CD8-positive, alpha-beta memory T cell (primary cell): ENCODE data around the gene RUNDC1. TPM values are rescaled to one million over a fixed set of nuclear protein-coding genes. Genes with fewer than 3 reads are reported as not detected.

Source experiments
- CTCF ChIA-PET: fragments of 350-600 bp; sonication (Branson Sonifier 250); formaldehyde crosslinking; loops from one replicate; lab custom pipeline; 2021; ENCODE audit warnings: antibody characterized with exemption; lab: Charles Lee
- POLR2A ChIA-PET: fragments of 350-600 bp; sonication (Branson Sonifier 250); formaldehyde crosslinking; loops from one replicate; lab custom pipeline; 2021; ENCODE audit warnings: antibody characterized with exemption; lab: Charles Lee
- DNase-seq, 5 donors: peaks; one replicate each; pipeline versions ENCODE4 v3.0.0 to v3.0.0-alpha.2; 2020 to 2022; ENCODE audit warnings: mixed read lengths in 1 of 5
- H3K27ac ChIP-seq: one replicate; pipeline ENCODE4 v1.7.0; 2013; ENCODE audit warnings: low read depth, mild to moderate bottlenecking, low read length, moderate library complexity
- H3K27me3 ChIP-seq: 2 replicates; pipeline ENCODE4 v1.7.0; 2013; ENCODE audit warnings: low read length, mild to moderate bottlenecking; ENCODE audit not compliant: insufficient read depth, poor library complexity, severe bottlenecking
- H3K36me3 ChIP-seq: 2 replicates; pipeline ENCODE4 v1.7.0; 2013; ENCODE audit warnings: mild to moderate bottlenecking, low read length, moderate library complexity; ENCODE audit not compliant: insufficient read depth
- H3K4me1 ChIP-seq: 2 replicates; pipeline ENCODE4 v1.7.0; 2013; ENCODE audit warnings: mild to moderate bottlenecking, low read length, moderate library complexity; ENCODE audit not compliant: insufficient read depth
- H3K4me3 ChIP-seq: 2 replicates; pipeline ENCODE4 v1.7.0; 2013; ENCODE audit warnings: mild to moderate bottlenecking, low read length
- H3K9me3 ChIP-seq: 2 replicates; pipeline ENCODE4 v1.7.0; 2013; ENCODE audit warnings: mild to moderate bottlenecking, low read length
- H3K27ac Mint-ChIP-seq, 8 donors: one replicate each; pipeline ENCODE4 v1.8.0; 2020 to 2021; ENCODE audit warnings: mixed read lengths in 8 of 8, mild to moderate bottlenecking in 6 of 8, inconsistent platforms in 3 of 8, moderate library complexity in 3 of 8
- H3K27me3 Mint-ChIP-seq, 2 donors: one replicate each; pipeline ENCODE4 v1.8.0; 2020 to 2021; ENCODE audit warnings: mixed read lengths in 2 of 2, mild to moderate bottlenecking in 1 of 2, moderate library complexity in 1 of 2
- H3K36me3 Mint-ChIP-seq, 3 donors: one replicate each; pipeline ENCODE4 v1.8.0; 2020 to 2021; ENCODE audit warnings: mixed read lengths in 3 of 3, inconsistent platforms in 1 of 3, mild to moderate bottlenecking in 1 of 3
- H3K4me1 Mint-ChIP-seq, 3 donors: one replicate each; pipeline ENCODE4 v1.8.0; 2020 to 2021; ENCODE audit warnings: mixed read lengths in 3 of 3, inconsistent platforms in 1 of 3, mild to moderate bottlenecking in 1 of 3
- H3K4me3 Mint-ChIP-seq, 7 donors: one replicate each; pipeline ENCODE4 v1.8.0; 2020 to 2021; ENCODE audit warnings: mixed read lengths in 7 of 7, mild to moderate bottlenecking in 6 of 7, moderate library complexity in 4 of 7, inconsistent platforms in 2 of 7
- H3K9me3 Mint-ChIP-seq, 5 donors: one replicate each; pipeline ENCODE4 v1.8.0; 2020 to 2022; ENCODE audit warnings: mixed read lengths in 5 of 5, mild to moderate bottlenecking in 3 of 5, moderate library complexity in 2 of 5, inconsistent platforms in 1 of 5
- polyA plus RNA-seq: library from polyadenylated mRNA; unstranded; fragments of 300-500 nt; fragmentation: Illumina TruSeq; gene quantifications from one replicate; pipeline ENCODE4 v1.2.3, GENCODE V29; 2021
- total RNA-seq, 2 experiments: library from RNA; stranded (reverse); gene quantifications; one replicate each; pipeline ENCODE4 v1.2.3, GENCODE V29; 2021

The RUNDC1 gene
- total and polyA plus RNA-seq, 3 experiments from 2014 or later: 12.8 to 22.4 (median 13.1) TPM

DNA sequence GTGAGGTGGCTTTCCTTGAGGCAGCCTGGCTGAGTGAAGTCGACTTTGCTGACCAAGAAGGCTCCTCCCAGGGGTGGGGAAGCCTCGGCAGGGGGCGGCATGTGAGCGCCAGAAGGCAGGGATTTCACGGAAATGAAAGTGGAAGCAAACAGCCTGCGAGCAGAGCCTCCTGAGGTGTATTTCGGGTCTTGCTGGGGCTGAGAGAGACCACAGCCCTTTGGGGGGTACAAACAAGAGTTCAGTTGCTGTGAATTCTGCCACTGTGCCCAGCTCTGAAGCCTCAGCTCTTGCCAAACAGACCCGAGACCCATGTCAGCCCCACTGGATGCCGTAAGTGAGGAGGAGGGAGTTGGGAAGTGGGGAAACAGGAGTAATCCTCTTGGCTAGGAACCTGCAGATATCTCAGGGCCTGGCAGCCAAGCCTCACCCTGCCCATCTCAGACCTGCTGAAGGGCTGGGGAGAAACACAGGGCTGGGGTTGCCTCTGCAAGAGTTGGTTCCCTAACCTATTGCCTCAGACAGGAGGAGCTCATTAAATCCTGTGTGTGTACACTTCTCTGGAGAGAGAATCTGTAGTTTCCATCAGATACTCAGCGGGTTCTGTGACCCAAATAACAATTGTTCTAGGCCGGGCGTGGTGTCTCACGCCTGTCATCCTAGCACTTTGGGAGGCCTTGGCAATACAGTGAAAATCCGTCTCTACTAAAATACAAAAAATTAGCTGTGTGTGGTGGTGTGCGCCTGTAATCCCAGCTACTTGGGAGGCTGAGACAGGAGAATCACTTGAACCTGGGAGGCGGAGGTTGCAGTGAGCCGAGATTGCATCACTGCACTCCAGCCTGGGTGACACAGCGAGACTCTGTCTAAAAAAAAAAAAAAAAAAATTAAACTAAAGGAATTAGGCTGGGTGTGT, 26.5 kb downstream of the RUNDC1 start, which contains the start of gene IFI35:
TSS of gene IFI35 (plus strand) at position 146 of the 913 bp plus-strand sequence. CDS start at position 310, 164 bp downstream.
- CTCF ChIA-PET: interaction anchor here (0.7 to 2.3 kb wide), 10 partner anchors 9 to 477 kb away, joined by 3 to 10 read pairs (median 4); partner anchors contain the start of genes DHX8, RPL27, TMEM106A and VAT1
- H3K36me3 Mint-ChIP-seq: peaks cover 0 to 43% (median 5%) of the 10 kb centered on the region in 3 donors

DNA sequence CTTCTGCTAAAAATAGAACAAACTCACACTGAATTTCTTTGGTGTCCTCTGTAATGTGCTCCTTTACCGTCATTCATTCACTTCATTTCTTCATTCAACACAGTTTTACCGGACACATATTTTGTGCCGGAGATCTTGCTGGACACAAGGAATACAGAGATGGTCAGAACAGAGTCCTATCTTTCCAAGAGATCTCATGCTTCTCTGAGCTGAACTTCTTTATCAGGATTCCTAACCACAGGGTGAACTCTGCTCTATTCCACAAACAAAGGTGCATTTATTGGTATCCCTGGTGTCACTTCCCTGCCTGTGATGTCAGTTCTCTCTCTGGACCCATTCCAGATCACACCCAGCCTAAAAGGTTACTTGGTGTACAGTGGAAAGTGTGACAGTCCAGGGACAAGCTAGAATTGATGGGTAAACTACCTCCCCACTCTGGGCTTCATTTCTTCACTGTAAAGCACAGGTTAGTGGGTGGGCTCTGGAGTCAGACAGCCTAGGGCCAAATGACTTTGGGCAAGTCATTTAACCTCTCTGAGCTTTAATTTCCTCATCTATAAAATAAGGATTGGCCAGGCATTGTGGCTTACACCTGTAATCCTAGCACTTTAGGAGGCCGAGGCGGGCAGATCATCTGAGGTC, 30.4 kb downstream of the RUNDC1 start:
- H3K36me3 ChIP-seq: peaks cover 12% of the 10 kb centered on the region
- Mint-ChIP-seq H3K27me3 (no peaks in the 10 kb centered on the region), H3K9me3 (no peaks in the 10 kb centered on the region), H3K4me3 (peak overlapping the region in 2 of 7 donors; percentile 11 to 72), H3K27ac (peak overlapping the region in 3 of 8 donors; percentile 14 to 64 (median 60)), H3K4me1 (peaks cover 21 to 37% (median 24%) of the 10 kb centered on the region in 3 donors), H3K36me3 (peaks cover 0 to 54% (median 11%) of the 10 kb centered on the region in 3 donors)
- no peak overlapping the region for H3K4me3 ChIP-seq
- no peak overlapping the region for H3K27ac ChIP-seq
- ChIA-PET POLR2A (no interaction called here), CTCF (interaction anchor here (0.7 kb wide), 2 partner anchors 13 kb away, joined by 3 read pairs; partner anchors contain the start of gene RPL27)
- peaks cover 17% of the 10 kb centered on the region for H3K4me1 ChIP-seq
- no peaks in the 10 kb centered on the region for H3K27me3 ChIP-seq
- H3K9me3 ChIP-seq: no peaks in the 10 kb centered on the region
- no peak for DNase-seq

More for the DNA sequence above, 26.5 kb downstream of the RUNDC1 start, which contains the start of gene IFI35:
- no peaks in the 10 kb centered on the region for H3K27me3 ChIP-seq
- H3K27me3 Mint-ChIP-seq: no peaks in the 10 kb centered on the region
- H3K36me3 ChIP-seq: no peaks in the 10 kb centered on the region
- peak within 1 kb of the TSS; percentile 96 for H3K4me3 ChIP-seq
- peak; percentile 73 to 89 (median 77) for DNase-seq
- H3K4me1 Mint-ChIP-seq: peaks cover 21 to 30% (median 24%) of the 10 kb centered on the region in 3 donors
- no peaks in the 10 kb centered on the region for H3K9me3 ChIP-seq
- H3K27ac ChIP-seq: peak within 1 kb of the TSS; percentile 91
- peak within 1 kb of the TSS; percentile 91 to 100 (median 100) for H3K27ac Mint-ChIP-seq
- POLR2A ChIA-PET: interaction anchor here (0.6 to 1.2 kb wide), 4 partner anchors 9 to 354 kb away, joined by 3 to 12 read pairs (median 3); partner anchors contain the start of gene RPL27
- H3K4me3 Mint-ChIP-seq: peak within 1 kb of the TSS; percentile 99 to 100 (median 100)
- no peaks in the 10 kb centered on the region for H3K9me3 Mint-ChIP-seq
- peaks cover 17% of the 10 kb centered on the region for H3K4me1 ChIP-seq

DNA sequence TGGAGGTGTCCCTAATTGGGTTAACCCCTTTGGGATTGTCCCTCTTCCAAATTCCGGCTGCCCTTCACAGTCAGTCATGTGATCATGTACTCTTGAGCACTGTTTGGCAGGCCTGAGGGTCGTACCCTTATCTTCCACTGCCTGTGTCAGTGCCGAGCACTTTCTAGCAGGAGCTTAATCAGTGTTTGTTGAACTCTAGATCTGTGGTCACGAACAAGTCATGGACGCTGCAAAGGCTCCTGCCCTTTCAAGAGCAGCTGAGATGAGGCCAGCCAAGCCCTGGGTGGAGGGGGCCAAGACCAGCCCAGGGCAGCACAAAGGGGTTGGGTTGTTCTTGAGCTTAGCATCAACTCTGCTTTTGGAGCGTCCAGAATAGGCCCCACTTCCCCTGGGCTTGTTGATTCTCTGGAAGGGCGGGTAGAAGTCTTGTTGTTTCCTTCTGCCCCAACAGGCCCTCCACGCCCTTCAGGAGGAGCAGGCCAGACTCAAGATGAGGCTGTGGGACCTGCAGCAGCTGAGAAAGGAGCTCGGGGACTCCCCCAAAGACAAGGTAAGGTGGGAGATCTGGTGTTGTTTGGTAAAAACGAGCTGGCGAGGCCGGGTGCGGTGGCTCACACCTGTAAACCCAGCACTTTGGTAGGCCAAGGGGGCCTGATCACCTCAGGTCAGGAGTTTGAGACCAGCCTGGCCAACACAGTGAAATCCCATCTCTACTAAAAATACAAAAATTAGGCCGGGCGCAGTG, 31.5 kb downstream of the RUNDC1 start:
- Histone ChIP-seq H3K36me3 (peaks cover 12% of the 10 kb centered on the region), H3K4me1 (peaks cover 13% of the 10 kb centered on the region), H3K9me3 (no peaks in the 10 kb centered on the region), H3K27me3 (no peaks in the 10 kb centered on the region), H3K27ac (no peak overlapping the region), H3K4me3 (no peak overlapping the region)
- Mint-ChIP-seq H3K36me3 (peaks cover 0 to 52% (median 11%) of the 10 kb centered on the region in 3 donors), H3K4me1 (peaks cover 14 to 30% (median 18%) of the 10 kb centered on the region in 3 donors), H3K27me3 (no peaks in the 10 kb centered on the region), H3K9me3 (no peaks in the 10 kb centered on the region), H3K27ac (peak overlapping the region in 5 of 8 donors; percentile 21 to 89 (median 64)), H3K4me3 (peak overlapping the region in 2 of 7 donors; percentile 13 to 66)
- ChIA-PET CTCF (interaction anchor here (0.6 to 1.2 kb wide), 3 partner anchors 12 to 472 kb away, joined by 3 to 6 read pairs (median 3); partner anchors contain the start of genes DHX8 and RND2), POLR2A (interaction anchor here (0.6 kb wide), 1 partner anchor 14 kb away, joined by 3 read pairs; the partner anchor contains the start of gene RPL27)
- DNase-seq: no peak

DNA sequence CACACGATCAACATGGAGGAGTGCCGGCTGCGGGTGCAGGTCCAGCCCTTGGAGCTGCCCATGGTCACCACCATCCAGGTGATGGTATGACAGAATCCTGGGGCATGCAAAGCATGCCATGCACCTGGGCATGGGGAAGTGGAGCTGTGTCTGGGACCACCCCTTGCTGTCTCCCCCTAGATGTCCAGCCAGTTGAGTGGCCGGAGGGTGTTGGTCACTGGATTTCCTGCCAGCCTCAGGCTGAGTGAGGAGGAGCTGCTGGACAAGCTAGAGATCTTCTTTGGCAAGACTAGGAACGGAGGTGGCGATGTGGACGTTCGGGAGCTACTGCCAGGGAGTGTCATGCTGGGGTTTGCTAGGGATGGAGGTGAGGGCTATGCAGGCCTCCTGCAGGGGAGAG, 32.9 kb downstream of the RUNDC1 start:
- Mint-ChIP-seq H3K27ac (peak overlapping the region in 1 of 8 donors; percentile 81), H3K4me3 (no peak overlapping the region), H3K4me1 (peaks cover 12 to 27% (median 13%) of the 10 kb centered on the region in 3 donors), H3K36me3 (peaks cover 0 to 52% (median 11%) of the 10 kb centered on the region in 3 donors), H3K27me3 (no peaks in the 10 kb centered on the region), H3K9me3 (no peaks in the 10 kb centered on the region)
- Histone ChIP-seq H3K4me1 (peaks cover 6% of the 10 kb centered on the region), H3K27ac (no peak overlapping the region), H3K27me3 (no peaks in the 10 kb centered on the region), H3K4me3 (no peak overlapping the region), H3K36me3 (peaks cover 12% of the 10 kb centered on the region), H3K9me3 (no peaks in the 10 kb centered on the region)
- CTCF ChIA-PET: interaction anchor here (0.9 kb wide), 1 partner anchor 471 kb away, joined by 3 read pairs; the partner anchor contains the start of gene DHX8
- no peak for DNase-seq
- POLR2A ChIA-PET: interaction anchor here (0.5 kb wide), 1 partner anchor 1842 kb away, joined by 6 read pairs; no protein-coding TSS in a partner anchor

DNA sequence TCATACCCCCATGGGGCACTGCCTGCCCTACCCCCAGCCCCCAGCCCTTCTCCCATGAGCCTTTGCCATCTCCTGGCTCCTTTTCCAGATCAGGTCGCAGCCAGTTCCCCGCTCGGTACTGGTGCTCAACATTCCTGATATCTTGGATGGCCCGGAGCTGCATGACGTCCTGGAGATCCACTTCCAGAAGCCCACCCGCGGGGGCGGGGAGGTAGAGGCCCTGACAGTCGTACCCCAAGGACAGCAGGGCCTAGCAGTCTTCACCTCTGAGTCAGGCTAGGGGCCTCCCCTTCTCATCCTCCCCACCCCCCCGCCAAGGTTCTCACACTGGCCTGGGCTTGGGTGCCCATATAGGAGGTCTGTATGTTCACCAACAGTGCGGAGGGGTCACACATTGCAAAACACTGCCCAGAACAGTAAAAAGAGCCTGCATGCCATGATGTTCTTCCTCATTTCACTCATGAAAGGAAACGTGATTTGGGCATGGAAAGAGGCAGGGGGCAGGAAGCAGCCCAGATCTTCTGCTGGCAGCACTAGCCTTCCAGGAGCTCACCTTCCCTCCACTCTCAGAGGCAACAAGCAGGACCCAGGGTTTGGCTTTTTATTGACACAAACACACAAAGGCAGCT, 33.8 kb downstream of the RUNDC1 start:
- Mint-ChIP-seq H3K27ac (peak overlapping the region in 3 of 8 donors; percentile 29 to 77 (median 37)), H3K27me3 (no peaks in the 10 kb centered on the region), H3K9me3 (no peaks in the 10 kb centered on the region), H3K4me1 (peaks cover 13 to 33% (median 20%) of the 10 kb centered on the region in 3 donors), H3K36me3 (peaks cover 0 to 52% (median 11%) of the 10 kb centered on the region in 3 donors), H3K4me3 (no peak overlapping the region)
- DNase-seq: no peak
- Histone ChIP-seq H3K27me3 (no peaks in the 10 kb centered on the region), H3K36me3 (peaks cover 12% of the 10 kb centered on the region), H3K4me3 (no peak overlapping the region), H3K9me3 (no peaks in the 10 kb centered on the region), H3K27ac (no peak overlapping the region), H3K4me1 (no peaks in the 10 kb centered on the region)
- CTCF ChIA-PET: no interaction called here
- POLR2A ChIA-PET: interaction anchor here (1.5 kb wide), 1 partner anchor 50 kb away, joined by 4 read pairs; the partner anchor contains the start of gene AARSD1

DNA sequence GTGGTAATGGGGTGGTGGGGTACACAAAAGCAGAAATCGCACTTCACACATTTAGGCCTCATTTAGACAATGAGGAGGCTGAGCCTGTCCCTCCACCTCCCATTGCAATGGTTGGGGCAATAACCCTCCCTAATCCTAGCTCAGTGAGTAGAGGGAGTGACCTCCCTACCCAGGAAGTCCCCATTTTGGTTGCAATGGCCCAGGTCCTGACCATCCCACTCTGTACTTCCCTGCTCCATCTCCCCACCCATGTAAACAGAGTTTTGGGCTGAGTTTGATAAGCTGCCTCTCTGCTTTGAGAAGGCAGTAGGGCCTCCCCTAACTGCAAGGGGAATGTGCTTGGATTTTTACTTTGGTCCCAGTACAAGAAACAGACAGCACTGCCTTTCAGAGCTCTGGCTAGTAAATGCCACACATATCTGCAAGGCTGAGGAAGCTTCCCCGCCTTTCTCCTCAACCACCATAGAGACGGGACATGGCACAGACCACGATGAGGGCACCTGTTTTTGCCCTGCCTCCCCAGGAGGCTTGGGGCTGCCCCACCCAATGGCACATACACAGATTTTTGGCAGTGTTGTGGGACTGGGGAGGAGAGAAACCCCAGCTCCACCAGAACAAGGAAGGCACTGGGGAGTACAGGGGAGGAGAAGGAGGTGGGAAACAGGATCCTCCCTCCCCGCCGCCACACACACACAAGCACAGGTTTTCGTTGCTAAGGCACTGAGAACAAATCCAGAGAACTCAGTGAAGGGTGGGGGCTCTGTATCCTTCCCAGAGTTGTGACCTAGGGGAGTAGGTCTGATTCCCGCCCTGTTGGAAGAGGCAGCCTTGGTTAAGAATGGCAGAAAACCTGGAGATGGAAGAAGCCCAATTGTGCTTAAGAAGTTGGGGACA, 34.5 kb downstream of the RUNDC1 start:
- Histone ChIP-seq H3K27me3 (no peaks in the 10 kb centered on the region), H3K9me3 (no peaks in the 10 kb centered on the region), H3K4me1 (peaks cover 4% of the 10 kb centered on the region), H3K4me3 (no peak overlapping the region), H3K36me3 (peaks cover 12% of the 10 kb centered on the region), H3K27ac (no peak overlapping the region)
- Mint-ChIP-seq H3K27ac (peak overlapping the region in 7 of 8 donors; percentile 2 to 81 (median 63)), H3K27me3 (no peaks in the 10 kb centered on the region), H3K4me1 (peaks cover 20 to 40% (median 28%) of the 10 kb centered on the region in 3 donors), H3K36me3 (peaks cover 0 to 52% (median 11%) of the 10 kb centered on the region in 3 donors), H3K4me3 (no peak overlapping the region), H3K9me3 (no peaks in the 10 kb centered on the region)
- DNase-seq: no peak
- CTCF ChIA-PET: no interaction called here
- POLR2A ChIA-PET: interaction anchor here (1.5 kb wide), 1 partner anchor 51 kb away, joined by 4 read pairs; the partner anchor contains the start of gene AARSD1
